Neural cell (in vitro differentiated cells): ENCODE data around the gene MALRD1.

ENCODE experiments used
- CTCF ChIP-seq: fragments of 450-650 bp; IDR thresholded peaks from 2 replicates; pipeline ENCODE4 v1.5.1; 2014; ENCODE audit warnings: antibody characterized with exemption, mild to moderate bottlenecking, moderate library complexity; ENCODE audit not compliant: poor library complexity, severe bottlenecking
- MXI1 ChIP-seq: fragments of 450-650 bp; conservative IDR thresholded peaks from 2 replicates; pipeline ENCODE4 v1.6.1; 2014; ENCODE audit warnings: antibody characterized with exemption, mild to moderate bottlenecking; ENCODE audit not compliant: poor library complexity, severe bottlenecking
- POLR2AphosphoS5 ChIP-seq: IDR thresholded peaks from 2 replicates; pipeline ENCODE4 v1.6.1; 2012
- TF ChIP-seq, protein P1 (sequence below): IDR thresholded peaks from 2 replicates; pipeline ENCODE4 v1.6.1; 2012; ENCODE audit warnings: borderline replicate concordance

GRCh38 chr10:19549503-19549902 is 500.9 kb downstream of the MALRD1 start:
- no peak for TF ChIP-seq CTCF
- no peak for TF ChIP-seq POLR2AphosphoS5
- TF ChIP-seq MXI1: no peak
- TF ChIP-seq, protein P1, sequence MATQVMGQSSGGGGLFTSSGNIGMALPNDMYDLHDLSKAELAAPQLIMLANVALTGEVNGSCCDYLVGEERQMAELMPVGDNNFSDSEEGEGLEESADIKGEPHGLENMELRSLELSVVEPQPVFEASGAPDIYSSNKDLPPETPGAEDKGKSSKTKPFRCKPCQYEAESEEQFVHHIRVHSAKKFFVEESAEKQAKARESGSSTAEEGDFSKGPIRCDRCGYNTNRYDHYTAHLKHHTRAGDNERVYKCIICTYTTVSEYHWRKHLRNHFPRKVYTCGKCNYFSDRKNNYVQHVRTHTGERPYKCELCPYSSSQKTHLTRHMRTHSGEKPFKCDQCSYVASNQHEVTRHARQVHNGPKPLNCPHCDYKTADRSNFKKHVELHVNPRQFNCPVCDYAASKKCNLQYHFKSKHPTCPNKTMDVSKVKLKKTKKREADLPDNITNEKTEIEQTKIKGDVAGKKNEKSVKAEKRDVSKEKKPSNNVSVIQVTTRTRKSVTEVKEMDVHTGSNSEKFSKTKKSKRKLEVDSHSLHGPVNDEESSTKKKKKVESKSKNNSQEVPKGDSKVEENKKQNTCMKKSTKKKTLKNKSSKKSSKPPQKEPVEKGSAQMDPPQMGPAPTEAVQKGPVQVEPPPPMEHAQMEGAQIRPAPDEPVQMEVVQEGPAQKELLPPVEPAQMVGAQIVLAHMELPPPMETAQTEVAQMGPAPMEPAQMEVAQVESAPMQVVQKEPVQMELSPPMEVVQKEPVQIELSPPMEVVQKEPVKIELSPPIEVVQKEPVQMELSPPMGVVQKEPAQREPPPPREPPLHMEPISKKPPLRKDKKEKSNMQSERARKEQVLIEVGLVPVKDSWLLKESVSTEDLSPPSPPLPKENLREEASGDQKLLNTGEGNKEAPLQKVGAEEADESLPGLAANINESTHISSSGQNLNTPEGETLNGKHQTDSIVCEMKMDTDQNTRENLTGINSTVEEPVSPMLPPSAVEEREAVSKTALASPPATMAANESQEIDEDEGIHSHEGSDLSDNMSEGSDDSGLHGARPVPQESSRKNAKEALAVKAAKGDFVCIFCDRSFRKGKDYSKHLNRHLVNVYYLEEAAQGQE: no peak
